ENCODE measurements around the gene MSI2. TPM values are rescaled to one million over a fixed set of nuclear protein-coding genes. Genes with fewer than 3 reads are reported as not detected.

The MSI2 gene
- total RNA-seq, 1 donor from 2014 or later, result 140 TPM

GRCh38 chr17:57405491-57406072, 149.3 kb downstream of the MSI2 start:
- Mint-ChIP-seq H3K36me3 (ENCODE audit: low read depth) (peaks cover 2% of the 10 kb centered on the region), H3K27ac (ENCODE audit: unreplicated experiment) (peak overlapping the region; percentile 98), H3K9me3 (no peaks in the 10 kb centered on the region), H3K27me3 (ENCODE audit: low read depth) (no peaks in the 10 kb centered on the region), H3K4me3 (peak overlapping the region; percentile 77), H3K4me1 (peaks cover 95% of the 10 kb centered on the region)
- DNase-seq (ENCODE audit: low read depth, low spot score), result no peak
- no peak for TF ChIP-seq CTCF (conservative IDR thresholded peaks at IDR 0.05)

- peak; percentile 49 for DNase-seq (ENCODE audit: low read depth, low spot score)
- peaks cover 2% of the 10 kb centered on the region for H3K36me3 Mint-ChIP-seq (ENCODE audit: low read depth)
- no peak for TF ChIP-seq CTCF (conservative IDR thresholded peaks at IDR 0.05)
- peak overlapping the region; percentile 98 for H3K27ac Mint-ChIP-seq (ENCODE audit: unreplicated experiment)
- H3K9me3 Mint-ChIP-seq, result no peaks in the 10 kb centered on the region
- H3K27me3 Mint-ChIP-seq (ENCODE audit: low read depth), result no peaks in the 10 kb centered on the region
- peak overlapping the region; percentile 77 for H3K4me3 Mint-ChIP-seq
- peaks cover 89% of the 10 kb centered on the region for H3K4me1 Mint-ChIP-seq
These were observed 150.0 kb downstream of the MSI2 start for GRCh38 chr17:57406131-57406980.

- Mint-ChIP-seq H3K4me1 (peaks cover 83% of the 10 kb centered on the region), H3K27me3 (ENCODE audit: low read depth) (no peaks in the 10 kb centered on the region), H3K36me3 (ENCODE audit: low read depth) (peaks cover 2% of the 10 kb centered on the region), H3K27ac (ENCODE audit: unreplicated experiment) (peak overlapping the region; percentile 98), H3K9me3 (no peaks in the 10 kb centered on the region), H3K4me3 (peak overlapping the region; percentile 77)
- TF ChIP-seq CTCF (conservative IDR thresholded peaks at IDR 0.05), result no peak
- no peak for DNase-seq (ENCODE audit: low read depth, low spot score)
These were observed 150.6 kb downstream of the MSI2 start for GRCh38 chr17:57406981-57407286.

- TF ChIP-seq CTCF (conservative IDR thresholded peaks at IDR 0.05), result no peak
- Mint-ChIP-seq H3K4me1 (peaks cover 77% of the 10 kb centered on the region), H3K36me3 (ENCODE audit: low read depth) (peaks cover 2% of the 10 kb centered on the region), H3K9me3 (no peaks in the 10 kb centered on the region), H3K27me3 (ENCODE audit: low read depth) (no peaks in the 10 kb centered on the region), H3K4me3 (peak overlapping the region; percentile 77), H3K27ac (ENCODE audit: unreplicated experiment) (peak overlapping the region; percentile 98)
- DNase-seq (ENCODE audit: low read depth, low spot score), result peak; percentile 45
These were observed 151.2 kb downstream of the MSI2 start for GRCh38 chr17:57407287-57408070.

- peak; percentile 16 for TF ChIP-seq CTCF (conservative IDR thresholded peaks at IDR 0.05)
- DNase-seq (ENCODE audit: low read depth, low spot score), result no peak
- H3K4me1 Mint-ChIP-seq, result peaks cover 75% of the 10 kb centered on the region
- peak overlapping the region; percentile 98 for H3K27ac Mint-ChIP-seq (ENCODE audit: unreplicated experiment)
- H3K9me3 Mint-ChIP-seq, result no peaks in the 10 kb centered on the region
- no peaks in the 10 kb centered on the region for H3K27me3 Mint-ChIP-seq (ENCODE audit: low read depth)
- H3K4me3 Mint-ChIP-seq, result peak overlapping the region; percentile 77
- peaks cover 2% of the 10 kb centered on the region for H3K36me3 Mint-ChIP-seq (ENCODE audit: low read depth)
These were observed 151.9 kb downstream of the MSI2 start for GRCh38 chr17:57408071-57408811.

Measured in neural crest cell (in vitro differentiated cells).